ENCODE results near the gene PRR20G.
"Not testable (repeated sequence)": the region's sequence is repeated elsewhere in the genome, so short reads cannot be mapped to it uniquely, and the experiment has no call there.

DNA sequence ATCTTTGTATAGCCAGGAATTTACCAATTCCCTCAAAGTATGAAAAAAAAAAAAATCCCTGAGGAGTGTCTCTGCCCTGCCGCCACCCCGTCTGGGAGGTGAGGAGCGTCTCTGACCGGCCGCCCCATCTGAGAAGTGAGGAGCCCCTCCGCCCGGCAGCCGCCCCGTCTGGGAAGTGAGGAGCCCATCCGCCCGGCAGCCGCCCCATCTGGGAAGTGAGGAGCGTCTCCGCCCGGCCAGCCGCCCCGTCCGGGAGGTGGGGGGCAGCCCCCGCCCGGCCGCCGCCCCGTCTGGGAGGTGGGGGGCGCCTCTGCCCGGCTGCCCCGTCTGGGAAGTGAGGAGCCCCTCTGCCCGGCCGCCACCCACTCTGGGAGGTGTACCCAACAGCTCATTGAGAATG is 21.0 kb upstream of the PRR20G start:
- not testable (repeated sequence) for TF ChIP-seq CTCF, POLR2A (IDR thresholded peaks at IDR 0.05)
